ELR (cell line): Measurements from ENCODE around the gene ALKBH3.

Source experiments
- DNase-seq: peaks from one replicate; pipeline ENCODE4 v3.0.0-alpha.2; 2015; ENCODE audit warnings: low read depth

The ALKBH3 gene

GRCh38 chr11:43962383-43963278 lies 82.0 kb downstream of the ALKBH3 start:
- no peak for DNase-seq

DNA sequence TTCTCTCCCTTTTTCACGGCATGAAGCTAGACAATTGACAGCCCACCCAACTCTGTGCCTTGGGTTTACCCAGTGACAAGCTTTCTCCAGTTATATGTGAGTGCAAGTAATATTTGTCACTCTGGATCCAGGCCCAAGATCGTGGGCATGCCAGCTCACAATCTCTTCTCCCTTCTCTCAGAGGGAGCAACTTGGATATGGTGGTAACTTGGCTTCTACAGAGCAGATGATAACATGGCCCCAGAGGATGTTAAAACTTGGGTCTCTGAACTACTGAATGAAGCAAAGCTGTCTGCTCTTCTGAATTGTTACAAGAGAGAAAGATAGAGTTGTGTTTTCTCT lies 82.6 kb downstream of the ALKBH3 start:
- no peak for DNase-seq

GRCh38 chr11:43967661-43968060 lies 87.0 kb downstream of the ALKBH3 start:
- no peak for DNase-seq

DNA sequence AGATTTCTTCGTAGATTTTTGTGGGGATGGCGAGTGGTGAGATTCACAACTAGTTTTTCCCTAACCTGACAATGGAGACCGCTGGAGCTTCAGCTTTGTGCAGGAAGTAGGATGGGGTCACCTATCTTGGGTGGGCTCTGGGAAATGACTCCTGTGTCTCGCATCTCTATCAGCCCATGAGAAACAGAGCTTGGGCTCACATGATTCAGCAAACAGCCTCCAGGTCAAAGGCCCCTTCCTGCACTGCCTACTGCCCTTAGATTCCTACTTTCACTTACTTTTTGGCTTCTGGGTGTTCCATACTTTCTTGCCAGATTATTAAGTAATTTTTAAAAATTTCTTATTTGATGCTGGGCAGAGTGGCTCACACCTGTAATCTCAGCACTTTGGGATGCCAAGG lies 88.1 kb downstream of the ALKBH3 start:
- no peak for DNase-seq

DNA sequence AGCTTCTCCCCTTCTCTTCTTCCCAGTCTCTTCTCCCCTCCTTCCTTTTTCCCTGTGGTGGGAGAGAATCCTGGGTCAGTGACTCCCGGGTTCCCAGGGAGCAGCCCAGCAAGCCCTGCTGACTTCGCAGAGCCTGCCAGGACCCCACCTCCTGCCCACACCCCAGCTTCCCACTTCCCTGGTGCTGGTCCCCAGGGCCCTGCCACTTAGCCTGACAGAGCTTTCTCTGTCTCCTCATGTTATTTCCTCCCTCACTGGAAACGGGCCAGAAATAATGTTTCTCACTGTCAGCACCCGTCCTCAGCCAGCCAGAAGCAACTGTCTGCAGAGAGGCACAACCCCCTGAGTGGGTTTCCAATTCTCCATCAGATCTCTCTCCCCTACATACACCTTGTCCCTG lies 88.9 kb downstream of the ALKBH3 start:
- no peak for DNase-seq
